Upper lobe of left lung (tissue), 6 donors: ENCODE measurements around the gene AGBL1. TPM values are rescaled to one million over a fixed set of nuclear protein-coding genes. Genes with fewer than 3 reads are reported as not detected.

Source experiments
- ATAC-seq, 2 donors: fragments of 200-7000 bp; cut with Tn5 transposase; one replicate each; pipeline ENCODE4 v1.9.1; 2022; ENCODE audit warnings: mild to moderate bottlenecking in 2 of 2, moderate library complexity in 2 of 2; ENCODE audit not compliant: low FRiP score in 2 of 2
- DNase-seq, 2 donors: peaks; one replicate each; pipeline ENCODE4 v3.0.0-alpha.2; 2019 to 2020
- H3K27ac ChIP-seq, 4 donors: fragments of 200-600 bp; sonication (generic); one replicate each; pipeline ENCODE4 v1.5.1; 2016 to 2019
- H3K27me3 ChIP-seq, 4 donors: fragments of 200-600 bp; sonication (generic); one replicate each; pipeline ENCODE4 v1.5.1; 2017 to 2019
- H3K36me3 ChIP-seq, 4 donors: fragments of 200-600 bp; sonication (generic); one replicate each; pipeline ENCODE4 v1.5.1; 2016 to 2019
- H3K4me1 ChIP-seq, 4 donors: fragments of 200-600 bp; sonication (generic); one replicate each; pipeline ENCODE4 v1.5.1; 2018 to 2019
- H3K4me3 ChIP-seq, 4 donors: fragments of 200-600 bp; sonication (generic); one replicate each; pipeline ENCODE4 v1.5.1; 2017 to 2019; ENCODE audit warnings: mild to moderate bottlenecking in 2 of 4, moderate library complexity in 1 of 4
- H3K9me3 ChIP-seq, 4 donors: fragments of 200-600 bp; sonication (generic); one replicate each; pipeline ENCODE4 v1.5.1; 2018 to 2019
- EP300 ChIP-seq, 4 donors: sonication (generic); formaldehyde crosslinking; IDR thresholded peaks; one replicate each; pipeline ENCODE4 v1.5.1; 2017; ENCODE audit warnings: antibody characterized with exemption in 4 of 4, control low read depth in 2 of 4
- POLR2A ChIP-seq, 4 donors: fragments of 450-650 bp; IDR thresholded peaks; one replicate each; pipeline ENCODE4 v1.5.1; 2016 to 2017; ENCODE audit warnings: antibody characterized with exemption in 4 of 4, mild to moderate bottlenecking in 2 of 4
- POLR2AphosphoS5 ChIP-seq, 2 donors: sonication (generic); formaldehyde crosslinking; IDR thresholded peaks; one replicate each; pipeline ENCODE4 v1.5.1; 2017; ENCODE audit warnings: antibody characterized with exemption in 2 of 2
- WGBS, 2 donors: methylation state at CpG; one replicate each; pipeline ENCODE4 v1.1.5; 2017 to 2018; 5-methylcytosine and 5-hydroxymethylcytosine counted together
- total RNA-seq, 6 donors: library from RNA; depleted of rRNA in 4 of 6; stranded (reverse); fragments of >200 nt in 4 of 6; gene quantifications; one replicate each; pipeline versions ENCODE4 v1.1.0 to v1.2.1, GENCODE V29; 2016 to 2021
- TF ChIP-seq, protein P1 (sequence below), 6 experiments: fragments of 450-650 bp in 4 of 6; fragments of 200-600 bp in 2 of 6; sonication (generic) in 2 of 6; IDR thresholded peaks; one replicate each; pipeline ENCODE4 v1.5.1; 2016 to 2019; ENCODE audit warnings: antibody characterized with exemption in 6 of 6
- donor health status: DM: no; HTN: no; CAD: no; lungs with moderate emphysema.
- donor health status: DM: no; HTN: yes; CAD: no; lungs with severe emphysema.

AGBL1 gene
- total RNA-seq, 6 donors from 2014 or later = 3.1 to 23.0 (median 14.5) TPM

DNA sequence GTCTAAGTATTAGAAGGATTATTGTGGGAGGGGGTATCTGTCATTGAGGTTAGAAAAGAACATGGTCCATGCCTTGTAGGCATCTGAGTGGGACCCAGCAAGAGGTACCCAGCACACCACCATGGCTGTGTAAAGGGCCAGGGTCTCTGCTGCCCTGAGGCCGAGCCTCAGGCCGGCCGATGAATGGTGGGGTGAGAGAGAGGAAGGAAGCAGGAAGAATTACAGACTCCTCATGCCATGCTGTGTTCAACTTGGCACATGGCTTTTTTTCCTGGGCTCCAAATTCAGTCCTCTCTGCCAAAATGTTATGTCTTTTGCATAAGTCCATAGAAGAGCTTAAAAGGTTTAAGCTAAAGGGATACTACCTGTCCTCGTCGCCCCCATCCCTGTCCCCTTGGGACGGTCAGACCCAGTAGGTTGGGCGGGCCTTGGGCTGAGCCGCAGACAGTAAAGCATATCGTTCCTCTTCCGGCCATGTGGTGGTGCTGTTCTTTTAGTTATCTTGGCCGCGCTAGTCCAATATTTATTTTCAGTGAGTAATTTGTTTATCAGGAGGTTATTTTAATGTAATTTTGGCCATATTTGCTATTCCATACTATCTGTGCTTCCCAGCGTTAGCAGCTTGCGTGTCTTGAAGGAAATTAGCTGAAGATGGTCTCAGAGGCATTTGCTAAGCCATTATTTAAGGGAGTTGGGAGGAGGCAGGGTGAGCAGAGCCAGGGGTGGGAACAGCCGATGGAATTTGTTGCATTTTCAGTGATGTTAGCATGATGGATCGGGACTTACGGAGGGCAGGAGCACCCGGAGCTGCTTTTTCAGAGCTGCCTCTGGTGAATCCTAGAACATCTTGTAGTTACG lies 152.4 kb downstream of the AGBL1 start:
- Histone ChIP-seq H3K27me3 (no peaks in the 10 kb centered on the region), H3K4me3 (no peak overlapping the region), H3K27ac (no peak overlapping the region), H3K4me1 (no peaks in the 10 kb centered on the region), H3K36me3 (no peaks in the 10 kb centered on the region), H3K9me3 (no peaks in the 10 kb centered on the region)
- ATAC-seq (peak in 1 of 2 donors; percentile 69), DNase-seq (peak in 1 of 2 donors; percentile 23)
- no peak for TF ChIP-seq POLR2AphosphoS5 (IDR thresholded peaks at IDR 0.05)
- TF ChIP-seq EP300 (IDR thresholded peaks at IDR 0.05) = no peak
- TF ChIP-seq, protein P1, sequence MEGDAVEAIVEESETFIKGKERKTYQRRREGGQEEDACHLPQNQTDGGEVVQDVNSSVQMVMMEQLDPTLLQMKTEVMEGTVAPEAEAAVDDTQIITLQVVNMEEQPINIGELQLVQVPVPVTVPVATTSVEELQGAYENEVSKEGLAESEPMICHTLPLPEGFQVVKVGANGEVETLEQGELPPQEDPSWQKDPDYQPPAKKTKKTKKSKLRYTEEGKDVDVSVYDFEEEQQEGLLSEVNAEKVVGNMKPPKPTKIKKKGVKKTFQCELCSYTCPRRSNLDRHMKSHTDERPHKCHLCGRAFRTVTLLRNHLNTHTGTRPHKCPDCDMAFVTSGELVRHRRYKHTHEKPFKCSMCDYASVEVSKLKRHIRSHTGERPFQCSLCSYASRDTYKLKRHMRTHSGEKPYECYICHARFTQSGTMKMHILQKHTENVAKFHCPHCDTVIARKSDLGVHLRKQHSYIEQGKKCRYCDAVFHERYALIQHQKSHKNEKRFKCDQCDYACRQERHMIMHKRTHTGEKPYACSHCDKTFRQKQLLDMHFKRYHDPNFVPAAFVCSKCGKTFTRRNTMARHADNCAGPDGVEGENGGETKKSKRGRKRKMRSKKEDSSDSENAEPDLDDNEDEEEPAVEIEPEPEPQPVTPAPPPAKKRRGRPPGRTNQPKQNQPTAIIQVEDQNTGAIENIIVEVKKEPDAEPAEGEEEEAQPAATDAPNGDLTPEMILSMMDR (IDR thresholded peaks at IDR 0.05) = peak; percentile 14 to 47 (median 34)
- TF ChIP-seq POLR2A (IDR thresholded peaks at IDR 0.05) = no peak
- WGBS, 2 donors = 14 to 15% methylated on average over 19 of the region's 19 CpGs

DNA sequence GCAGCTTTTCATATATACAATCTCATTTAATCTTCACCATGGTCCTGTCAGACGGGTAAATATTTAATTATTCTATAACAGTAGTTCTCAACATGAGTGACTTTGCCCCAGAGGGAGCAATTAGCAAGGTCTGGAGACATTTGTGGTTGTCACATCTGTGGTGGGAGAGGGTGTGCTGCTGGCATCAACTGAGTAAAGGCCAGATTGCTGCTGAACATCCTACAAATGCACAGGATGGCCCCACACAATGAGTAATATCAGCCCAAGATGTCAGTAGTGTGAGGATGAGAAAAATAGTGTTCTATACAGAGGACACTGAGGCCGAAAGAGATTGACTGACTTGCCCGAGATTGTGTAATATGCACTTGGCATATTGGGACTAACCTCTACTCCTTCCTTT lies 156.0 kb downstream of the AGBL1 start:
- H3K4me1 ChIP-seq = no peaks in the 10 kb centered on the region
- H3K27me3 ChIP-seq = no peaks in the 10 kb centered on the region
- 70 to 72% methylated on average over 3 of the region's 3 CpGs for WGBS, 2 donors
- TF ChIP-seq, protein P1 (IDR thresholded peaks at IDR 0.05) = no peak
- TF ChIP-seq EP300 (IDR thresholded peaks at IDR 0.05) = no peak
- TF ChIP-seq POLR2AphosphoS5 (IDR thresholded peaks at IDR 0.05) = no peak
- TF ChIP-seq POLR2A (IDR thresholded peaks at IDR 0.05) = no peak
- no peak overlapping the region for H3K27ac ChIP-seq
- no peaks in the 10 kb centered on the region for H3K9me3 ChIP-seq
- H3K36me3 ChIP-seq = no peaks in the 10 kb centered on the region
- no peak overlapping the region for H3K4me3 ChIP-seq
- no peak for ATAC-seq
- no peak for DNase-seq

DNA sequence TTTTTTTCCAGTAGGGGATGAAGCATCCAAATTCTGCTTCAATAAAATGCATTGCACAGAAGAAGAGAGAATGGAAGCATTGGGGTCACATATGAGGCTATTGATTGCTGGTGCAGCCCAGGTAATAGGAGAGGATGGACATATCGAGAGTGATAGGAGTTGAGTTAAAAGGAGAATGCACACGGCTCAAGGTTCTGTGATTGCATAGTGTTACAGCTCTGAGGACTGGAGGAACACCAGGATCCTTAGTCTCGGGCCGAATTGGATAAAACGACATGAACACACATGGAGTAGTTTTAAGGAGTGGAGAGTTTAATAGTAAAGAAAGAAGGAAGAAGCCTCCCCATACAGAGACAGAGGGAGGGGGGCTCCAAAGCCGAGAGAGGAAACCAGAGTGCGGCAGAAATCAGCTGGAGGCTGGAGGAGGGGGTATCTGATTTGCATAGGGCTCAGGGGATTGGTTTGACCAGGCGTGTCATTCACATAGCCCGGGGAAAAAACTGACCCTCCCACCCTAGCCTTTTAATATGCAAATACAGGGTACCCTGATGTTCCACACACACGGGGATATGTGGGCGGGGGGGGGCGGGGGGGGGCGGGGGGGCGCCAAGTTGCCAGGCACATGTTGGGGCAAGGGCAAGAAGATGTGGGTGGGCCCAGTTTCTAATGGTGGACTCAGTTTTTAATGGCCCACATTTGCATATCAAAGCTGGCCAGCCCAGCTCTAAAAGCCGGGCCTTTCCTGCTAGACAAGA lies 156.9 kb downstream of the AGBL1 start:
- 38 to 44% methylated on average over 12 of the region's 15 CpGs for WGBS, 2 donors

DNA sequence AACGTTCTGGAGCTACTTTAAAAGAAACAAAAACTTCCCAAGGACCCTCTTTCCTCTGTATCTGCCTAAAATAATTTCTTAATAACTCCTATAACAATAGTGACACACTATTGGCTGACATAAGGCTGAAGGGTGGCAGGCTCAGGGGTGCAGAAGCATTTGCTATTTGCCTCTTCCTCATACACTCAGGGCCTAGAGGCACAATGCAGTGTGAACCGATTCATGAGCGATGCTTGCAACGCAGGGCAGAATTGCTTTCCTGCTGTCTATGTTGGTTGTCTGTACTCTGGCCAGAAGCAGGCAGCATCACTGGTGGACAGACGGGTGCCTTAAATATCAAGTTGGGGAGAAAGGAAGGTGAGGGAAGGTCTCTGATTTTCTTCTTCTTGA lies 157.4 kb downstream of the AGBL1 start:
- ATAC-seq (no peak), DNase-seq (no peak)
- H3K36me3 ChIP-seq = no peaks in the 10 kb centered on the region
- H3K9me3 ChIP-seq = no peaks in the 10 kb centered on the region
- H3K4me3 ChIP-seq = no peak overlapping the region
- no peaks in the 10 kb centered on the region for H3K4me1 ChIP-seq
- H3K27me3 ChIP-seq = no peaks in the 10 kb centered on the region
- no peak for TF ChIP-seq POLR2A (IDR thresholded peaks at IDR 0.05)
- TF ChIP-seq, protein P1 (IDR thresholded peaks at IDR 0.05) = no peak
- TF ChIP-seq POLR2AphosphoS5 (IDR thresholded peaks at IDR 0.05) = no peak
- TF ChIP-seq EP300 (IDR thresholded peaks at IDR 0.05) = no peak
- no peak overlapping the region for H3K27ac ChIP-seq
- WGBS, 2 donors = 69 to 73% methylated on average over 5 of the region's 5 CpGs

More for the DNA sequence above, 156.9 kb downstream of the AGBL1 start:
- TF ChIP-seq POLR2AphosphoS5 (IDR thresholded peaks at IDR 0.05) (no peak), POLR2A (IDR thresholded peaks at IDR 0.05) (no peak), EP300 (IDR thresholded peaks at IDR 0.05) (no peak)
- TF ChIP-seq, protein P1 (IDR thresholded peaks at IDR 0.05) = no peak
- H3K36me3 ChIP-seq = no peaks in the 10 kb centered on the region
- H3K9me3 ChIP-seq = no peaks in the 10 kb centered on the region
- no peak overlapping the region for H3K4me3 ChIP-seq
- H3K4me1 ChIP-seq = no peaks in the 10 kb centered on the region
- DNase-seq (no peak), ATAC-seq (no peak)
- no peak overlapping the region for H3K27ac ChIP-seq
- H3K27me3 ChIP-seq = no peaks in the 10 kb centered on the region
